AG04450 (cell line): ENCODE results near the gene RAD51. TPM values are rescaled to one million over a fixed set of nuclear protein-coding genes. Genes with fewer than 3 reads are reported as not detected.

Experiments
- CTCF ChIA-PET: fragments of 300-600, 350-600 bp; formaldehyde crosslinking; extraction: SDS; loops from one replicate; lab custom pipeline; 2022; ENCODE audit warnings: antibody characterized with exemption, inconsistent platforms; lab: Charles Lee
- POLR2A ChIA-PET: fragments of 350-600 bp; formaldehyde crosslinking; extraction: SDS; loops from one replicate; lab custom pipeline; 2021; ENCODE audit warnings: antibody characterized with exemption, inconsistent platforms; lab: Yijun Ruan, JAX
- DNase-seq: peaks from one replicate; pipeline ENCODE4 v3.0.0-alpha.2; 2011; ENCODE audit warnings: low read depth, low spot score
- H3K27ac ChIP-seq: one replicate; pipeline ENCODE4 v1.5.1; 2012; ENCODE audit warnings: low read depth, low read length, control low read depth
- H3K27me3 ChIP-seq: one replicate; pipeline ENCODE4 v1.6.0; 2012; ENCODE audit warnings: low read length; ENCODE audit not compliant: control insufficient read depth, insufficient read depth
- H3K4me3 ChIP-seq: 2 replicates; pipeline ENCODE4 v1.5.1; 2011; ENCODE audit warnings: mild to moderate bottlenecking, low read depth, low read length, control low read depth
- H3K9me3 ChIP-seq: 2 replicates; pipeline ENCODE4 v1.5.1; 2012; ENCODE audit warnings: low read length; ENCODE audit not compliant: control insufficient read depth, insufficient read depth
- CTCF ChIP-seq: IDR thresholded peaks from 2 replicates; pipeline ENCODE4 v1.5.1; 2011; ENCODE audit warnings: low read depth, low read length, control low read depth, inconsistent platforms
- polyA plus RNA-seq: library from polyadenylated mRNA; depleted of rRNA; stranded (reverse); fragments of >200 nt; gene quantifications from 2 replicates; pipeline ENCODE4 v1.2.3, GENCODE V29; 2011

Gene RAD51
- polyA plus RNA-seq, 1 experiment = 6.0 TPM

GRCh38 chr15:40767838-40768500 is 73.0 kb downstream of the RAD51 start:
- DNase-seq = no peak
- no peak overlapping the region for H3K27ac ChIP-seq
- no peaks in the 10 kb centered on the region; the same call in 1 of the 2 replicates for H3K9me3 ChIP-seq
- H3K27me3 ChIP-seq = no peaks in the 10 kb centered on the region
- no peak overlapping the region for H3K4me3 ChIP-seq
- ChIA-PET CTCF (no interaction called here), POLR2A (no interaction called here)
- no peak for TF ChIP-seq CTCF

- H3K27me3 ChIP-seq = no peaks in the 10 kb centered on the region
- no peaks in the 10 kb centered on the region; the same call in 1 of the 2 replicates for H3K9me3 ChIP-seq
- ChIA-PET POLR2A (no interaction called here), CTCF (no interaction called here)
- no peak overlapping the region for H3K4me3 ChIP-seq
- no peak for DNase-seq
- H3K27ac ChIP-seq = no peak overlapping the region
- TF ChIP-seq CTCF = no peak
Measured at GRCh38 chr15:40768521-40769273, 73.7 kb downstream of the RAD51 start.

- POLR2A ChIA-PET = no interaction called here
- TF ChIP-seq CTCF = no peak
- DNase-seq = no peak
- Histone ChIP-seq H3K4me3 (no peak within 1 kb of the TSS), H3K9me3 (no peaks in the 10 kb centered on the region), H3K27ac (no peak within 1 kb of the TSS), H3K27me3 (no peaks in the 10 kb centered on the region)
- CTCF ChIA-PET = interaction anchor here (1.1 kb wide), 1 partner anchor 13 kb away, joined by 3 read pairs; no protein-coding TSS in a partner anchor
Measured at GRCh38 chr15:40769274-40770146, 74.5 kb downstream of the RAD51 start, which contains the start of gene C15orf62. TSS of gene C15orf62 (plus strand) at chr15:40769980. CDS start at chr15:40770496, 516 bp downstream.

GRCh38 chr15:40770147-40770721 is 75.3 kb downstream of the RAD51 start:
- Histone ChIP-seq H3K4me3 (no peak overlapping the region), H3K9me3 (no peaks in the 10 kb centered on the region), H3K27ac (no peak overlapping the region), H3K27me3 (no peaks in the 10 kb centered on the region)
- POLR2A ChIA-PET = interaction anchor here (0.6 kb wide), 1 partner anchor 246 kb away, joined by 3 read pairs; no protein-coding TSS in a partner anchor
- no peak for TF ChIP-seq CTCF
- CTCF ChIA-PET = interaction anchor here (1.1 kb wide), 1 partner anchor 13 kb away, joined by 3 read pairs; no protein-coding TSS in a partner anchor
- DNase-seq = no peak
